KG1 (cell line): ENCODE data around the gene ATP8A2.

Experiments used
- DNase-seq: peaks from one replicate; lab custom pipeline; 2025; lab: John Stamatoyannopoulos, UW

Gene ATP8A2

DNA sequence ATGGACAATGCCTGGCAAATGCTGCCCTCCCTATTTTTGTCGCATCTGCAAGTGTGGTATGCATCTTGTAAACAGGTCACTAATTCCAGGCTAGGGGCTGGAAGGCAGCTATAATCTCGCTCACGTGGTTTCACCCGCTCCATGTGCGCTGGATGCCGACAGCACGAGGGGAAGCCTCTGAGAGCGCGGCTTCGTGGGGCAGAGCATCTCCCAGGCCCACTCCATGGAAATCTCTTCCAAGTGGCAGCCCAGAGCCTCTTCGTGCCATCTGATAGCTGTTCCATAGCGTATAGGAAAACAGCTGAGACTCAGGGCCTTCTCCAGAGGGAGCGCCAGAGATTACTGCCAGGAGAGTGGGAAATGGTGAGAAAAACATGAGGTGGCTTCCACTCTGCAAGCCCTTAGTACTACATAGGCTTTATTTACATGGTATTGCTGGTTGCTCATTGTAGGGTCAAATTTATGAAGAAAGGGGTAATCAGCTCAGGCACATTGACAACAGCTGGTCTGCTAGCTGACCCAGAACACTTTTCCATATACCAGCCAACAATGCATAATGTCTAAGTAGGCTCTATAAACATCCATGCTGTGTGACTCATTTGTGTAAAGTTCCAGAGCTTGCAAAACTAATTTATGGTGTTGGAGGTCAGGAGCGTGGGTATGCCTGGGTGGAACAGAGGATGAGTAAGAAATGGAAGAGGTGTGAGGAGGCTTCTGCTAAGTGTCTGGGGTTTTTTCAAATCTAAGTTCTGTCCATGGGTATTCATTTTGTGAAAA lies 514.9 kb downstream of the ATP8A2 start:
- DNase-seq: no peak

DNA sequence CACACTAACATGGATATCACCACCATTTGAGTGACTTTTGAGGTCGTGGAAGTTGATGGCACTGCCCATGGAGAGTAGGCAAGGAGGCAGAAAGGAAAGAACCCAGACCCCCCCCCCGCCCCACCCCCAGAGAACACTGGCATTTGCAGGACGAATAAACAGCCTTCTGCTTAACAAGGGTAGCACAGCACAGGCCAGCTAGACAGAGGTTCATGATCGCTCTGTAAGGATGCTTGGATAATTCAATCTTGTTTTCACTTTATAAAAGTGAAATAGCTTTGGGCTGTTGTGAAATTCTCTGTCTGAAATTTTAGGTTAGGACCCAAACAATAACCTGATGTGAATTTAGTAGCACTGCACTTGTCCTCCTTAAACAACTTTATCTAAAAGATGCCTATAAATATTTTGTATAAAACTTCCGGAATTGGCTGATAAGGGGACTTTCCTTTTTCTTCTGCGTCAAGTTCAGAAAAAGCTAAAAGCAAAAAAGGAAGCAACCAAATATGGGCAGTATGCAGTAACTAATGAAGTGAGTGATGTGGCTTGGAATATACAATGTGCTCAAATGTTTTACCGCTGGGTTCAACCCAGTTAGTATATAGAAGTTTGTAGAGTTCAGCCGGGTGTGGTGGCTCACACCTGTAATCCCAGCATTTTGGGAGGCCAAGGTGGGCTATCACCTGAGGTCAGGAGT lies 516.3 kb downstream of the ATP8A2 start:
- DNase-seq: no peak

DNA sequence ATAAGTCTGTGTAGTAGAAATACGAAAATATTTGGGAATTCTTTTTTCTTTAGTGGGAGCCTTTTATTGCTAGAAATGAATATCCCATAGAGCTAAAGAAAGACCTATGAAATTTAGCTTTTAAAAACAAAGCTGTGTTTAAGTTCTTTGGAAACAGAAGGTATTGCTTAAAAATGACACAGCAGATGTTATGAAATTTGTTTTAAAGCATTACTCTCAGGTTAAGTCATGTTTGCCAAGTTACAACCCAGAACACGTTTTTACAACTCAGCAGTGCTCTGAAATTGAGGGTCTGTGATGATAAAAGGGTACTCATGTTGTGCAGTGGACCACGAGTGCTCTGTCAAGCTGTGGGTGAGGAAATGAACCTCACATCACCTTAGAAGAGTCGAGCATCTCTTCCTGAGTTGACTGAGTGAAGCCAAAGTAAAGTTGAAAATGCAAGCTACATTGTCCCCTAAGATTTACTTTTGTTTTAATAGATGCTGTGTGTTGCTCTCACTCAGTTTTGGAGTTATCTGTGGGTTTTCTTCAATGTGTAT lies 519.0 kb downstream of the ATP8A2 start:
- DNase-seq: no peak

DNA sequence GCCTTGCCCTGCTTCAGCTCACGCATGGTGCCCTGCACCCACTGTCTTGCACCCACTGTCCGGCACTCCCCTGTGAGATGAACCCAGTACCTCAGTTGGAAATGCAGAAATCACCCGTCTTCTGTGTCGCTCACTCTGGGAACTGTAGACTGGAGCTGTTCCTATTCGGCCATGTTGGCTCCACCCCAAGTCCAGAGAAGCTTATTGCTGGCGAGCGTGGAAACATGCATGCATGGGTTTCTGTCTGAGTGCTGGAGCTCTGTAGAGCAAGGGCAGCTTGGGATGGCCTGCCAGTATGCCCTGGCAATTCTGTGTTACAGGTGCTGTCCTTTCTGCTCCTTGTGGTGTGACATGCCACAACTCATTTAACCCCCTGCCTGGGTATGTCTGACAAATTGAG lies 527.2 kb downstream of the ATP8A2 start:
- no peak for DNase-seq

DNA sequence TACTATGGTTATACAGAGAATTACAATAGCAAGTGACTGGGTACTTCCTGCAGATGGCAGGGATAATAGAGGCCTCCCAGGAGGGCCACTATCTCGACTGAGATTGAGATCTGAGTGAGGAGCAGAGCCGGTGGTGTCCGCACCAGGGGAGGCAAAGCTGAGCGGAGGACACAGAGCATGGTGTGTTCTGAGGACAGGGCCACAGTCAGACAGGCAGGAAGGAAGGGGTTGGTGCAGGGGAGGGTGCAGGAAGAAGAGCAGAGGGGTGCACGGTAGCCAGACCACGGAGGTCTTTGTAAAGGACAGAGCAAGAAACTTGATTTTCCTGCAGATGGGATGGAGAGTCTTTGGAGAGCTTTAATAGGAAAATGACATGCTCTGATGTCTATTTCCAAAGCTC lies 527.7 kb downstream of the ATP8A2 start:
- no peak for DNase-seq

DNA sequence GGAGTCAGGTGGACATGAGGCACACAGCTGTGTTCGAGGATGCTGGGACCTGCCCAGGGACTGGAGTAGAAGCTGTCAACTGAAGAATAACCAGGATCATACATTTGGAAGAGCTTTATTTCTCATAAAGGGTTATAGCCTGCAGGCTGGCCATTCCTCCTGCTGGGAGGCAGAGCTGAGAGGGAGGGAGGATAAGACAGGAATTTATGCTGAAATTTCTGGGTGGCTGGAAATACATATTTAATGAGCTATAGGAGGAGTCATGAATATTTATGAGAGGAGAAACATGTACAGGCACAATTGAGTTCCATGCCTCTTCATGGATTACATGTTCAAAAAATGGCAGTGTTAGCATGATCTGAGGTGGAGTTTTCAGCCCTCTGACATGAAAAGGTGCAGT lies 528.2 kb downstream of the ATP8A2 start:
- no peak for DNase-seq

DNA sequence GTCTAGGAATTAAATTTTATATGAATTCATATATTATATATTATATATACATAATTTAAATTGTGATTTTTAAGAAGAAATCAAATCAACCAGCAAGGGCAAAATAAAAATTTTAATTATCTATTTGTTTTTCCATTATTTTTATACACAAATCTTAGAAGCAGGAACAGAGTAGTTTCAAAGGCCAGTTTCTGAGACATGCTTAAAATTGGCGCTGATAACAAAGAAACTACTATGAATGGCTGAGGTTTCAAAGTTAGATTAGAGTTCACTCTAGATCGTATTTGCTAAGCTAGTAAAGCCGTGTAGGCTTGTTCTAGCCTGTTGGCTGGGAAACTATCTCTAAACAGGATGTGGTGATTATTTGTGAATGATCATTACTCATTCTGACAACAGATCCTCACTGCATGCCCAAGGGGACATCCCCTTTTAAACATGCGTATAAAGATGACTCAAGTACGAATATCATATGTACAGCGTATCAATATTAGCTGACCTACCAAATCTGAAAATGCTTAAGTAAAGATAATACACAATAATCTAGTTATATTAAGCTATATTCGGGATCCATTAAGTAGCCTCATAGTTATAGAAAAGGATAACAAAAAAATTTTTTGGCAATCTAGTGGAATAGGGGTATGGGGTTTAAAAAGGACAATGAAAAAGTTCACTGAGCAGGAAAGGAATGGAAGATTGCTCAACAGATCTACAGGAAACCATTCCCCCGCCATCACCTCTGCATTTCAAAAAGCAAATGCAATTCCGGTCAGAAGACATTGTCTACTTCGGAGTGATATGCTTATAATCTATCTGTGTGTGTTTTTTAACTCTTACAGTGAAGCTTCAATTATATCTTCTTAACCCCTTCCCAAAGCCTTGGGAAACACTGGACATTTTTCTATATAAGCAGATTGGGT lies 529.9 kb downstream of the ATP8A2 start:
- no peak for DNase-seq

DNA sequence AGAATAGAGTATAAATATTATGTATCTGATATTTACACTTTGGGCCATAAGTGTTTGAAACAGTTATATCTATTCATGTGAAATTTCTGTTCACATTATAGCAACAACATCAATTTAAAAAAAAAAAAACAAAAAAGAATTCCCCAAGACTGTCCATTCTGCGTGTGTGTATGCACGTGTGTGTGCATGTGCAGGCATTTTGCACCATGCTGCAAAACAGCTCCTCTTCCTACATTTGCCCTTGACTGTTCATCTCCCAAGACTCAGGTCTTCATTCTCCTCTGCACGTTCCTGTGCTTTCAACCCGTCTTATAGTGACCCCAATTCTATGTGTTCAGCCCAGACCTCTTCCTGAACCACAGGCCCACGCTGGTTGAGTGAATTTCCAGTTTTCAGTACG lies 530.7 kb downstream of the ATP8A2 start:
- no peak for DNase-seq

DNA sequence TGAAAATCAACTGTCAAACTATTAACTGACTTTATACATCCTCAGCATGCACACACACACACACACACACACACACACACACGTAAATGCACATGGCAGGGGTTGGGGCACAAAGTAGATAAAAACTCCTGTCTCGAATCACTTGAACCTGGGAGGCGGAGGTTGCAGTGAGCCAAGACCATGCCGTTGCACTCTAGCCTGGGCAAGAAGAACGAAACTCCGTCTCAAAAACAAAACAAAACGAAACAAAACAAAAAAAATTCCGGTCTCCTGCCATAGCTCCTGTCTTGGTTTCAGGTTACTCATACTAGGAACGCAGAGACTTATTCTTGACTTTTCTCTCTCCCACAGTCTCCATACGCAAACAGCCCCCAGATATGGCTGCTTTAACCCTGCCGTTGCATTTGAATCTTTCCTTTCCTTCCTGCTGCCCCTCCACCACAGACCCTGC lies 531.1 kb downstream of the ATP8A2 start:
- DNase-seq: no peak

DNA sequence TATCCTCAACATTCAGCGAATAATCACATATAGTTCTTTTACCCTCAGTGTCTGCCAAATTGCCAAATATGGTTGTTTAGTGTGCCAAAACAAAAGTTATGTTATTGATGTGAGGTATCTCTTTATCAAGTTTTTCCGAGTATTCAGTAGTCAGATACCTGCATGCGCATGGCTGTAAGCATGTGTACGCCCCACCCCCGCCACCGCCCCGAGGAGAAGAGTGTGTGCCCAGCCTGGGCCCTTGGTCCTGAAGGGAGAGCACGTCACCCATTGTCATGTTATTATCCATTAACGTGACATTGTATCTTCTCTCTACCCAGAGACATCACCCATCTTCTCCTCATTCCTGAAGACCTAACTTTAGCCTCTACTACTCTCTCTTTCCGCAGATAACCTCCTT lies 533.1 kb downstream of the ATP8A2 start:
- no peak for DNase-seq

DNA sequence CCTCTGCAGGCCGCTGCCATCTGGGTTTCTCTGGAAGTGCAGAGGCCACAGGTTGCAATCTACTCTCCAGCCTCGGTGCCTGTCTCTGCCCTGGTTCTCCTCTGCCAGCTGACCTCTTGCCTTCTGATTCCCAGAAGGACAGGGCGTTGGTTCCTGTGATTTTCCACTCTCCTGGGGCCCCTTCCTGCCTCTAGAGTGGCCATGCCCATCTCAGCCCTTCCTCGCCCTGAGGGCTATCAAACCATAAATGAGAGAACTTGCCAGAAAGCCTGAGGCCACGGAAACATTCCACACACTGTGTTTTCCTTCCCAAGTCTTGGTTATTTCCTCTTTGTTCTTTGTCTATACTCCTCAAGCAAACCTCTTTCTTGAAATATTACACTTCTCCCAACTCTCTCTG lies 533.8 kb downstream of the ATP8A2 start:
- no peak for DNase-seq

DNA sequence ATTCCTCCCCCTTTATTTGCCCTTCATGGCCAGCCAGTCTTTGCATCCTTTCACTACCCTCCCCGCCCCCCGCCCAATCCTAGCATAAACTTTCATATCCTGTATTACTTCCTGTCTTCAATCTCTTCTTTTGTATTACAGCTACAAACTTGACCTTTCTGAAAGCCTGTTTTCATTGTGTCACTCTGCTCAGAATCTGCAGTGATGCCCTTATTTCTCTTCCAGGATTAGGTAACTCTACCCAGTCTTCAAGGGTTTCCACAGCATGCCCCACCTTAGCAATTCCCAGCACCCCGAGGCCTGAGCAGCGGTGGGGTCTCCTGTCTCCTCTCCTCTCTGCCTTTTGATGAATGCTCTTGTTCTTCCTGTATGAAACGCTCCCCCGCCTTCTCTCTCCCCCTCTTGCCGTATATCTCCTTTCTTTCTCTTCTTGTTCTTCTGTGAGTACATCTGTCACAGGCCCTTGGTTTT lies 534.5 kb downstream of the ATP8A2 start:
- DNase-seq: no peak

DNA sequence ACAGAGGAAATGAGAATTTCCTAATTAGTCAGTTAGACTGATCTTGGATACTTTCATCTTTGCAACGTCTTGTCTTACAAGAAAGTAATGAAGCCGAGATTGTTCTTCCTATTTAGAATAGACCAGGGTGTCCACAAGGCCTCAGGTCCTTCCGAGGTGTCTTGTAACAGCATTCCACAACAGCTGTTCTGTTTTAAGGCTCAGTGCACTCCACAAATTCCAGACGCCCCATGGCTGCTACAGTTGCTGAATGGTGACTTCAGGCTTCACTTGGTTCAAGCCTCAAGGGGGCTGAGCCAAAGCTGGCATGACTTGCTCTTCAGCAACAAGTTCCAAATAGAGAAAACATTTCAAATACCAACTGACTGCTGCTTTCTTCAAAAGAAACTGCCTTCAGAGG lies 536.6 kb downstream of the ATP8A2 start:
- DNase-seq: no peak

DNA sequence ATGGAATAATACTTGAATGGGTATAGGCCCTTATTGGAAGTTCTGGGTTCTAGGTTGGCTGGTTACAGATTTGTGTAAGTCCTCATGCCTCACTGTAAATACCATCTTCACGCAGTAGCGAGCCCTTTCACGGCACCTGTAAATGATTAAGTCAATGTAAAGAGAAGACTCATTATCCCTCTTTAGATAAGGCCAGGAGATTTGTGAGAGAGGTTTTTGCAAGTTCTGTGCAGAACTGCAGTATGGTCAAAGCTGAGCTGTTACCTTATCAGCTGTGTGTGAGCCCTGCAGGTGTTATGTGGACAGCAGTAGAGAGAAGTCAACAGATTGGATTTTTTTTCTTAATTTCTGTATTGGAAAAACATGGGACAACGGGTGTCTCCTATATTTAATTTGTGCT lies 538.5 kb downstream of the ATP8A2 start:
- DNase-seq: no peak

DNA sequence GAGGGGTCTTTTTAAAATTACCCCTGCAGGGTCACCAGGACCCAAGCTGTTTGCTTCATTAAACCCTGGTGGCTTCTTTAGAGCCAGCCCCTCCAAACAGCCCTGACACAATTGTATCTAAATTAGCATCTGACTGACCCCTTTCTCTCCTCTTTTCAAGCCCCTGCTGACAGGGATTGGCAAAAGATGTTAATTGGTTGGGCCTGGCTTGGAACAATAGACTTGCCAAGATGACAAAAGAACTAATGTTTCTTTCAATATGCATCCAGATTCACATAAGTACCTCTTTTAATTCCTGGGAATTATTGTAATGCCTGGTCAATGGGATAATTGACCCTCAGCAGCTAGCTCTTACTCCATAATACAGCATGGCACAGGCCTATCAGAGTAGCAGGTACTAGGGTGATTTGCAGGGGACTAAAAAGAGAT lies 539.2 kb downstream of the ATP8A2 start:
- no peak for DNase-seq

DNA sequence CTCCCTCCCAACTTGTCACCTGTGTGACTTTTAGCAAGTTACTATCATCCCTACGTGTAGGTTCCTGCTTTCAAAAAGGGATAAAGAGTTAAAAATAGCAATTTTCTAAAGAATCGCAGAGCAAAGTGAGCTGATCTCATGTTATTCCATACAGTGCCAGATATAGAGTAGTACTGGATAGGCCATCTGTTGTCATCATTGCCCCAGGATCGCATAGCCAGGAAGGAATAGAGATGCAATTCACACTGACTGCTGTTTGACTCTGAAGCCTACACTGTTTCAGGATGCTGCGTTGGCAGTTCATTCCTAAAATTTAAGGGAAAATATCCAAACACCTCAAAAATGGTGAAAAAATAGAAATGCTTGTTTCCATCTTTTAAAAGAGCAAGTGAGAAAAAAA lies 541.2 kb downstream of the ATP8A2 start:
- DNase-seq: no peak

DNA sequence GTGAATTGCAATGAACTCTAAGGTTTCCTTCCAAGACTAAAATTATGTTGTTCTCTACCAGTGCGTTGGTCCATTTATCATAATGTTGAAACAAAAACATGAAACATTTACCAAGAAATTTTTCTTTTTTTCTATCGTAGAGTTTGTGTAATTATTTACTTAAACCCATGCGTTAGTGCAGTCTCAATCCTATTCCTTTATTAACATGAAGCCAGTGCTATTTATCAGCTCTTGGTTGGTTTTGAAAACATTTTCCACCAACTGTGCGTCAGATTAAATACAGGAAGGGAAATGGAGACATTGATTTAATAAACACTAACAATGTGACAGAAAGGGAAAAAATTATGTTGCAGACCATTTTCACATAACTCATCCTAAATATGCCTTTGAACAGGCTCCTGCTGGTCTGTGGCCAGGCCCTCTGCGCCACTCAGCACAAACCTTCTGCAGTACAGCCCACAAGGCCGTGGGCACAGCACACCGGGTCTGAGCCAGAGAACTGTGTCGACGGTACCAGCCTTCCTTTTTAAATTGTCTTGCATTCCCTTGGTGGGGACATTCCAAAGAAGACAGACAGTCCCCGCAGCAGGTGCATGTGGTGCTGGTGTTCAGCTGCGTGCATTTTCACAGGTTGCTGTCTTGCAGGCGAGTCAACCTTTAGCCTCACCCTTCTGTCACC lies 544.2 kb downstream of the ATP8A2 start:
- DNase-seq: no peak

DNA sequence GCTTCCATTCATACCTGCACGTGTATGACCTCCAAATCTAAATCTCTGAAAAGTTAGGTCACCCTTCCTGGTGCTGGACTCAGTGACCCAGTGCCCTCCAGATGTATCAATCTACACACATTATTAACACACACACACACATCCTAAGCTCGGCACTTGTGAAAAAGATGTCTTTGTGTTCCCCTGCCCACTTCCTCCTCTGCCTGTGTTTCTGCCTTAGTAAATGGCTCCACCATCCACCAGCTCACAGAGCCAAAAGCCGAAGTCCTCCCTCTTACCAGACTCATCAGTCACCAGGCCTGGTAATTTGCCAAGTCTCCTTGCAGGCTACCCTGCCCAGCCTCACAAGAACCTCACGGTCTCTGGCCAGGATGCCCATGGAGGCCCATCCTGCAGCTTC lies 548.5 kb downstream of the ATP8A2 start:
- DNase-seq: no peak

DNA sequence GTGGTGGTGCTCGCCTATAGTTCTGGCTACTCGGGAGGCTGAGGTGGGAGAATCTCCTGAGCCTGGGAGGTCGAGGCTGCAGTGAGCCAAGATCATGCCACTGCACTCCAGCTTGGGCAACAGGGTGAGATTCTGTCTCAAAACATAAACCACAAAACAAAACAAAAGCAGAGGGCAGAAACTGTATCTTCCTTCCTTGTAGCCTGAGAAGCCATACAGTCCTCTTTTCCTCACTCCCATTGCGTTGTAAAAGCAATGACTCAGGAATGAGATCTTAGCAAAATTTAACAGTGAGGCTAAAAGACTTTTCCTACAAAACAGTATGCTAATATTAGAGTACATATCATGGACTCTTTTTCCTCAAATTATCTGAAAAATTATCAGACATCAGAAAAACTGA lies 549.2 kb downstream of the ATP8A2 start:
- no peak for DNase-seq

DNA sequence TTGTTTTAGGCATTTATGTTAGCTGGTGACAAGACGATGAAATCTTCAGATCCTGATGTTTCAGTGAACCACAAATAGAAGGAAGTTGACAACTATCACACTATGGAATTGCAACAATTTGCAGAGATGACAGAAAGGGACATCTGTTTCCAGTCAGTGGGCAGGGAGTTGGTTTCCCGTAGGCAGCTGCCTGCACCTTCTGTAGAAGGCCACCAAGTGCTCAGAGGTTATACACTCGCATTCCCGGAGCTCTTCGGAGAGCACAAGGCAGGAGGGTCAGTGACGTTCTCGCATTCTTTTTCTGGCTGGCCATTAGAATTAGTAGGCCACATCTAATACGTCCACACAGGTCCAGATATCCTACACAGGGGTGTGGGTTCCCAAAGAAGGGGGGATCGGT lies 550.6 kb downstream of the ATP8A2 start:
- no peak for DNase-seq

DNA sequence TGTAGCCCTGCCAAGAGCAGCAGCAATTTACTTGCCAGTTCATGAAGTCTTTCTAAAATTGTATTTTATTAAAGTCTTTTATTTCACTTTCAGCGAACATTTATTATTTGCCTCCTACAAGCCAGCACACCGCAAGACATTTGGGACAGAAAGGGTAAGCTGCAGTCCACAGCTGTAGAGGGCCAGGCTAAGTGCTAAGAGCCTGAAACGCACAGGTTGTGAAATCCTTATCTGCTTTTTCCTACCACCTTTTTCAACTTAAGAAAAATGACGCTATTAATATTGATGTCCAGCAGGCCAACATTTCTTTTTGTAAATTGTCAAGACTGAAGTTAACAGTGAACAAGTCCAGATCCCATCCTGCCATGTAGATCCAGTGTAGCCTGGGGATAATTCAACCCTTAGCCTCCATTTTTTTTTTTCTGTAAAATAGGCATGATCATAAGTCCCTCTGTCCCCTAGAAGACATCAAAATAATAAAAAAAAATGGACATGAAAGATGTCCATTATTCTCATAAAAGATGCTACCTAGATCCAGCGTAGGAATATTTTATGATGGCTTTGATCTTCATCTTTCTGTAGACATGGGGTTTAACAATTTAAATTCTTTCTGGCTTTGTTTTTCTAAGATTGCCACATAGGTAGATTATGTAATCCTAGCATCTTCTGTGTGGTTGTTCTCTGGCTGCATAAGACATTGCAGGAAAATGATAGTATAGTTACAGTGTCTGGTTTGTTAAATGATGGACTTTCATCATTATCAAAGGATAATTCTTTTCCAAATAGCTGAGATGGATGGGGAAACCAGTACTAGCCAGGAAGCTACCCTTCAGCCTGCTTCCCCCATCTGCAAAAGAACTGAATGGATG lies 551.7 kb downstream of the ATP8A2 start:
- DNase-seq: no peak
